IPS-NIHi11 (cell line): Measurements from ENCODE around the gene TNS1.

Experiments
- DNase-seq: peaks from one replicate; pipeline ENCODE4 v3.0.0; 2012; ENCODE audit warnings: mixed read lengths, low spot score

TNS1 gene

DNA sequence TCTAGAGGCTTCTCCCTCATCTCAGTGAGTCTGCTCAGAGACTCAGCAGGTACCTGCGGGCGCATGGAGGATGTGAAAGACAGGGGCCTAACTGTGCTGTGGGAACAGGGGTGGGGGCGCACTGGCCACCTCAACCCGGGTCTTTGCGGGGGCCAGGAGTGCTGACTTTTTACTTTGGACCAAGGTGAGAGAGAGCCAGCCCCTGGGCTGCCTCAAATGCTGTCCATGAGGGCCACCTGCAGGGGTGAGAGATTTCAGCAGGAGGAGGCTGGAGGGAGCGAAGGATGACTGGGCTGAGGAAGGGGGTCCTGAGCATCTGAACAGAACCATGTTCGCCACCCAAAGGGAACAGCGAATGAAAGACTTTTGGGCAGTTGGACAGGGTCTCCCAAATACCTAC is 129.4 kb downstream of the TNS1 start:
- DNase-seq = no peak

DNA sequence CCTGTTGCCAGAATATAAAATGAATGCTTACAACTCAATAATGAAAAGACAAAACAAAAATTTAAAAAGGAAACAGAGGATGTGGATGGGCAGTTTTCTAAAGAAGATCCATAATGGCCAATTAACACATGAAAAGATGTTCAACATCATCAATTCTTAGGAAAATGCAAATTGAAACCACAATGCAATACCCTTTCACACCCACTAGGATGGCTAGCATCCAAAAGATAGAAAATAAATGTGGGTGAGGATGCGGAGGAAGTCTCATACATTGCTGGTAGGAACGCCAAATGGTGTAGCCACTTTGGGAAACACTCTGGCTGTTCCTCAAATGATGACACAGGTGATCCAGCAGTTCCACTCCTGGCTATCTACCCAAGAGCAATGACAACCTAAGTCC is 130.5 kb downstream of the TNS1 start:
- no peak for DNase-seq

DNA sequence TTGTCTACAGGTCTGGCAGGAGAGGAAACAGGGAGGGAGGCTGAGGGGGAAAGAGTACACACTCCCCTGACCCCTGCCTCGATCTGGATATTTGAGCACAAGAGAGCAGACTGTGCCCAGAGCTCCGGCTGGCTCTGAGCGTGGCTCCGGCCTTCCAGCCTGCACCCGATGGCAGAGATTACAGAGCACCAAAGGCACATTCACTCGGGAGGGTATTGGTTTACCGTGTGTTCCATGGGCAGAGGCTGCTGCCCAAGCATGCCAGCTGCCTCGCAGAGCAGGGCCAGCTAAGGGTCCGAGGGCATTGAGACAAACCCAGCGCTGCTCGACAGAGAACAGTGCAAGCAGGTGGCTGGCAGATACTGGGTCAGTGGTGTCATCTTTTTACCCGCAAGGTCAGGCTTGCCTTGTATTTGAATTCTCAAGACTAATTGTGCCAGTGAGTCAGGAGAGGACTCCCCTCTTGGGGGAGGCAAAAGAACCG is 132.2 kb downstream of the TNS1 start:
- DNase-seq = no peak

DNA sequence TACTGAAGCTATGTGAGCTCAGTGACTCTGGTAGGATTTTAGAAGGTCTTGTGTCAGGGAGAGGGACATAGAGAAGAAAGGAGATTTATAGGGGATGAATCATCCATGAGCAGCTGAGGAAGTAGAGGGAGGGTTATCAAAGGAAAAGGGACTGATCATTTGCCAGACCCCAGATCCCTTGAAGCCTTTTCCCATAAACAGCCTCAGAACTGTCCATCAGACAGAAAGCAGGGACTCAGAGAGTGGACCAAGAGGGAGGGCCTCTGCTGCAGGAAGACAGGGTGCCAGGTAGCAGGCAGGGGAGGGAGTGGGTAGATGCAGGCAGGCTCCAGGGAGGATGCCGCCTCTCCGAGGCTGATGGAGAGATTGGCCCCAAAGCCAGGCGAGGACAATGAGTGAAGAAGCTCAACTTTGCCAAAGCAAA is 133.9 kb downstream of the TNS1 start:
- DNase-seq = no peak

DNA sequence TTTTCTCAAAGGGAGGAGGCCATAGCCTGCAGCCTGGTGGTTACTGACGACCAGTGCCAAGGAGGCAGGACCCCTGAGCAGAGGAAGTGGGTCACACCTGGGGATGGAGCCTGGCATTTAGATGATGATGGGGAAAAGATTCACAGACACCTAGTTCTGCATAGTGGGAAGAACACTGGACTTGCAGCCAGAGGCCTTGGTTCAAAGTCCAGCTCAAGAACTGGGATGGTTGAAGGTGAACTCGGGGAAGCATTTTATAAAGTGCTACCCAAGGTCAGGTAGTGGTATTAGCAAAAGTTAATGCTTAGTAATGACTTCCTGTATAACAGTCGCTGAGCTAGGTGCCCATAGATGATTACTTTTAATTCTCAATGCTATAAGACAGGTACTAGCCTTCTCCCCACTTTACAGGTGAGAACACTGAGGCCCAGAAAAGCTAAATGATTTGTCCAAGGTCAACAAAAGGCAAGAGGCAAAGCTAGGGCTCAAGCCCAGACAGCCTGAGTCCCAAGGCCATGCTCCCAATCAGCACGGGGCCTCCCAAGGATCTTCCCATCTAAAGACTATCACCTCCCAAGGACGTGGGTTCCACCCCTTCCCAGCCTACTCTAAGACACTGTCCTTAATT is 134.4 kb downstream of the TNS1 start:
- DNase-seq = no peak

DNA sequence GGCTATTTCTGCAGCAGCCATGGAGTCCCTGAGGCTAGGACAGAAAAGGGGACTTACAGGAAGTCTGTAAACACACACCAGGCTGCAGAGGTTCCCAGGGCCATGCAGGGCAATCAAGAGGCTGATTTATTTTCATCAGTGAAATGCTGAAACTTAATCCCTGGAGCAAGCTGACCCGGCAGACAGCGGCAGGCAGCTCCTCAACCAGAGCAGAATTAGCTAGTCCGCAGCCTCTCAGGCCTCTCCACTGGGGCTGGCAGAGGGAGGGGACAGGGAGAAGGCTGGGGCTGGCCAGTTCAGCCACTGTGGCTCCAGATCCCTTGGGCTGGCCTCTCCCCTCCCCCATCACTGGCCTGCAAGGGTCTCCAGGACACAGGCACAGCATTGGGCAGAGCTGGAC is 136.3 kb downstream of the TNS1 start:
- no peak for DNase-seq

DNA sequence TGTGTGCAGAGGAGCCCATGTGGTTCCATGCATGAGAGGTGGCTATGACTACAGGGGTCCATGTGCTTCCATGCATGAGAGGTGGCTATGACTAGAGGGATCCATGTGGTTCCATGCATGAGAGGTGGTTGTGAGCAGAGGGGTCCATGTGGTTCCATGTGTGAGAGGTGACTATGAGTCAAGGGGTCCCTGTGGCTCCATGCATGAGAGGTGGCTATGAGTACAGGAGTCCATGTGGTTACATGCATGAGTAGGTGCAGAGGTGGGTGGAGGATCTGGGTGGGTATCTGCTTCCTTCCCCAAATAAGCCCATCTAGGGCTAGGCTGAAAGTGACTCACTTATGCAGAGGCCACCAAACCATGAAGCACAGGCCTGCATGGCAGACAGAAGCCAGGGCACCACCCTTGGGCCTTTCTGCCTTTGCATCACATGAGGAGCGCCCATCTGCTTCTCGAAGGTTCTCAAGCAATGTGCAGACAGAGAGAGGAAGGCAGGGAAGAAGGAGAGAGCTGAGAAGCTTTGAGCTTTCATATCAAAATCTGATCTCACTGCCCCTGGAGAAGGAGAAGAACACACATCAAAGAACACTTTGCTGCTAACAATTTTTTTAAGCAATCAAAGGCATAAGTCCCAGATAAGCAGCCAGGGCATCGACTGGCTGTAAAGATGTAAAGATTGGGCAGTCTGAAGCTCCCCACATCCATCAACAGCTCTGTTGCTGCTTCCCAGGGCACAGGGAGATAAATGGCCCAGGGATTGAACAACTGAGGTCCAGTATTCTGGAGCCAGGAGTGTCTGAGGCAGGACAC is 137.6 kb downstream of the TNS1 start:
- DNase-seq = no peak

DNA sequence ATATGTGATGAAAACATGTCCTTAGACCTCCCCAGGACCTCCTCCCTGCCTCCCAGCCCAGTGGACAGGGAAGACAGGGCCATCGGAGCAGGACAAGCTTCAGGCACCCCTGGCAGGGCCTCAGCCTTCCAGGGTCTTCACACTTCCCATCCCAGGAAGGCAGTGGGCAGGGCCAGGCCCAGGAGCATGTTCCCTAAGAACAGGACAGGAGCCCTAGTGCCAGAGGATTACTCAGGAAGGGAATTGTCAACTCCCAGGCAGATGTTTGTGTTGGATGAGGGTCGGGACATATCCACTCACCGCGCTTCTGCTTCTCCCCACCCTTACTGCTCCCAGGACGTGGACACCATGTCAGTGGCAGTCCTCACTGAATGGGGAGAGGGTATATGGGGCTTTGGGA is 138.9 kb downstream of the TNS1 start:
- no peak for DNase-seq

DNA sequence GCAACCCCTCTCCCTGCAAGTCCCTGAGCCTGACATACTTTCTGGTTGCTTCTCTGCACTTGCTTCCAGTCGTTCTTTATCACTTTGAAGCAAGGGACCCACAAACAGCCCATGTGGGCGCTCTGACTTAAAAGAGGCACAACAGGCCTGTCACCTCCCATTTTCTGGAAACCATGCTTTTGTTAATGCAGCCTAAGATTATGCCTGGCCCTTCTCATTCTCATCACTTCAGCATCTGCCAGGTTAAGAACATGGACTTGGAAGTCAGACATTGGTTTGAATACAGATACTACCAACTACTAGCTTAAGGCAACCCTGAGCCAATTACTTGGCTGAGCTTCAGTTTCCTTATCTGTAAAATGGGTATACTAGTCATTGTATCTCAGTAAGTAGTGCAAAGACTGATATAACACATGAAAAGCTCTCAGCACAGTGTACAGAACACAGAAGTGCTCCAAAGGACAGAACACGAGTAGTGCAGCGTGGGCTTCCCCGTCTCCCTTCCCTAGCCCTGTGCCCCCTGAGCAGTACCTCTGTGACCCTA is 141.4 kb downstream of the TNS1 start:
- no peak for DNase-seq

DNA sequence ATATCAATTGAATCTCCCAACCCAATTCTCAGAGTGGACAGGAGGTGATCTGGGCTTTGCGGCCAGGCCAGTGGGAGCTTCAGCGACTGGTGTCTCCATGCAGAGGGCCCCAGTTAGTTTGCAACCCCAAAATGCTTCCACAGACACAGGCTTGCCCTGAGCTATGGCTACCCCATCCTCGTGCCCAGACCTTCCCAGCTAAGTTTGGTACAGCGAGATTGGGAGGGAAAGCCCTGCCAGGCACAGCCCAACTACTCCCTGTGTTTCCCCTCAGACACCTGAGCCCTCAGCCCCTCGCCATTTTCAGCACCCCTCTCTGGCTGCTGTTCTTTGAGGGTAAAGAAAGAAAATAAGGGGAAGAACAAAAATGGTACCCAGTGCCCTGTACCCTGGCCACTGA is 142.9 kb downstream of the TNS1 start:
- DNase-seq = no peak

DNA sequence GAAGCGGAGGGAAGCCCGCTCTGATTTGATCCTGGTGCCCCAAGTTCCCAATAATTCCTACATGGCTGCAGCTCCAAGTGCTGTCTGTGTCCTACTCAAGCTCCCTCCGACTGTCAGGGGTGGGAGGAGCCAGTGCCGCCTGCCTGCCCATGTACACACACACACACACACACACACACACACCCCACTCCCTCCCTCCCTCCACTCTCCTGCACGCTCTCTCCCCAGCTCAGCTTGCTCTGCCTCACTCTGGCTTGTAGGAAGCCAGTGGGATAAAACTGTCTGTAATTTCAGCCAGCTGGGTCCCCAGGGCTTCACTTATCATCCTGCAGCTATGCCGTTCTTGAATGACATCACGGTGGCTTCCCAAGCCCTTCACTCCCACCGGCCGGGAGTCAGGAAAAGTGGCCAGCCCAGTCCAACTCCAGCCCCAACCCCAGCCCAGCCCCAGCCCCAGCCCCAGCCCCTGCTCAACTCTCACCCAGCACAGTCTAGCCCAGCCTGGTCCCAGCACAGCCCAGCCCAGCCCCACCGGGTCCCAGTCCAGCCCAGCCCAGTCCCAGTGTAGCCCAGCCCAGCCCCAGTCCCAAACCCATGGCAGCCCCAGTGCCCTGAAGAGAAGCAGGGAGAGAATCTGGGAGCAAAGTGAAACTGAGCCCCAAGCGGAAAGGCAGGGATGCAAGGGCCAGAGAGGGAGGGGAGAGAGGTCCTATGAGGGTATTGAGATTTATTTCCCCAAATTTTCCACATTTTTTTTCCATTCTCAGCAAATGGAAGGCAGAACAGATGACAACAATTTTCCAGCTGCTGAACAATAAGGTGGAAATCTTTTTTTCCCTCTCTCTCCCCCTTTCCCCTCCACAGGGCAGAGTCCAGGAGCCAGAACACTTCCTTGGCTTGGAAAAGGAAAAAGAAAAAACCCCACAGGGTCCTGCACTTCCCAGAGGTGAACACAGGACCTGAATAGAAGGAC is 144.0 kb downstream of the TNS1 start:
- DNase-seq = peak; percentile 53

DNA sequence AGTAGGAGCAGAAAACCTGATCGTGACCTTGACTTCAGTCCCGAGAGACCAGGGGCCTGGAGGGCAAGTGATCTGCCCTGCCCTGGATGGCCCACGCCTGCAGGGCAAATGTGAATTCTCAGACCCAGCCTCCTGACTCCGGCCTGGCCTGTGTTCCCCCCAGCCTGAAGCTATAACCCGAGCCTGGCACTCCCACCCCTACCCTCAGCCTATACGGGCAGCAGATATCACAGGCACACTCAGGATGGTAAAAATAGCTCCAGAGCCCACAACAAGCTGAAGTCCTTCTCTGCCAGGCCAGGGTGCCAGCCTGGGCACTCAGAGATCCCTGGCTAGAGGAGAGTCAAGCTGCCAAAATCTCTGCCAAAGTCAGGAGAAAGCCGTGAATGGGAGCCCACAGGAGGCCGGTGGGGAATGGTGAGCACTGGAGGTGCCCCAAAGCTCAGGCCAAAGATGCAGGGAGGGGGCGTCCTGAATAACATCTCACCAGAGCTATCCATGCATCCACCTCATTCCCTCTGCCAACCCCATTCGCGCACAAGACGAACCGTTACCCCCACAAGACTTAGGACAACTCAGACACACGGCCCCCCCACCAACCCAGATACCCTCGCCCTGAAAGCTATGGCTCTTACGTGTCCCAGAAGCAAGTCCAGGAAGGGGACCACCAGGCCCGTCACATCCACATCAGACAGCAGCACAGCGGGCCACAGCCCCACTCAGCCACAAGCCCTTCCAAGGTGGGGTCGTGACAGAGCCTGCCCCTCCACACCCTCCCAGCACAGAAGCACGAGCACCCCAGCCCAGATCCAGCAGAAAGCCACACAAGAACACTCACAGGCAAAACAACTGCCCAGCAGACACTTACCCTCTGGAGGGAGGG is 144.9 kb downstream of the TNS1 start:
- no peak for DNase-seq

DNA sequence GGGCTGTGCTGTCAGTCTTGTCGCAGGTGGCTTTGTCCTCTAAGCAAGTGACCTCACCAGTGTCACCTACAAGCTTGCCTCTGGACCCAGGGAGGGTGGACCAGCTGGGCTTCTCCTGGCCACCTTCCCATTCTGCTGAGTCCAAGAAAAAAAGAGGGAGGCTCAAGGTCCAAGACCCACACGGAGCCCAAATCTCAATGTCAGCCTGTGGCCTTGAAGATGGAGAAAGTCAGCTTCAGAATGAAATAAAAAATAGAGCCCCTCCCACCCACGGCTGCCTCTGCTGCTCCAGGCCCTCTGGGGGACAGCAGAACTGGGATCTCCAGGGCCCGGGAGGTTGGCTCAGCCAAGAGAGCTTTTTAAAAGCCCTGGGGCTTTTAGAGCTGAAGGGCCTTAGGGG is 145.9 kb downstream of the TNS1 start:
- no peak for DNase-seq

DNA sequence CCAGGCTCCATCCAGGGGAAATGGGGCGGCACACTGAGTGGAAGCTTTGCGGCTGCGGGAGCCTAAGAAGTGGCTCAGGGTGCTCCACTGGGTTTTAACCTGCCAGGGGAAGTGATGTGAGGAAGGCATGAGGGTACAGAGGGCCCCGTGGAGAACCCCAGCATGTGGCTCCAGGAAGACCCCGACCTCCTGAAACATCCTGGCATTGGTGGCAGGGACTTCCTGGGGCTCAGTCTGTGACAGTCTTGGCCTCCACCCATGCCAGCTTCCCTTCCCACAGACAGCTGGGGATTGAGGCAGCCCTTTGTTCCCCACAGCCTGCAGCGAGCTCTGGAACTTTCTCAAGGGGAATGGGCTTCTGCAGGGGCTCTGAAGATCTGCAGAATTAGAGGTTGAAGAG is 146.6 kb downstream of the TNS1 start:
- DNase-seq = no peak

DNA sequence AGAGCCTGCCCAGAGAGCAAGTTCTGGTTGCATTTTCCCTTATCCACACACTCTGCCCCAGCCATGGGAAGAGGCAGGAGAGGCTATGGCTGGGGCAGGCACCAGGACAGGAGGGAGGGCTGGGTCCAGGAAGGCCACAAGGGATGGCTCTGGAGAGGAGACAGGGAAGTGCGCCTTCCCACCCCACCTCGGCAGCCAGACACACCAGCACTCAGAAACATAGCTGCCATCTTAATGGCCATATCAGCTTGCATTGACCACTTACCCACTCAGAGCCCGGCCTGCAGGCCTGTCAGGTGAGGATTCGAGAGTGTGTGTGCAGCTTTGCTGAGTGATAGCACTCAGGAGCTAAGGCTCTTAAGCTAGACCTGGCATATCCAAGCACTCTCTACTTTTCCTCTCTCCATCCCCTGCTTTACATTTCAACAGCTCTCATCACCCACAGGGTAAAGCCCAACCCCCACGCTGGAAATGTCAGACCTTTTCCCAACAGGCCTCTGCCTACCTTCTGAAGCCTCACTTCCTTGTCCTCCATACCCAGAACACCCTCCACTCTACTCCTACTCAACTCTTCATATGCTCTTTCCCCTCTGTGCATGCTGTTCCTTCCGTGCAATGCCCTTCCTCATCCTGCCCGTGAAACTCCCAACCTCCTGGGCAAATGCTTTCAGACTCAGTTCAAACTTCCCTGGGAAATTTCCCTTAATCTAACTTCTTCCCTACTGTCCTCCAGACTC is 147.9 kb downstream of the TNS1 start:
- no peak for DNase-seq

DNA sequence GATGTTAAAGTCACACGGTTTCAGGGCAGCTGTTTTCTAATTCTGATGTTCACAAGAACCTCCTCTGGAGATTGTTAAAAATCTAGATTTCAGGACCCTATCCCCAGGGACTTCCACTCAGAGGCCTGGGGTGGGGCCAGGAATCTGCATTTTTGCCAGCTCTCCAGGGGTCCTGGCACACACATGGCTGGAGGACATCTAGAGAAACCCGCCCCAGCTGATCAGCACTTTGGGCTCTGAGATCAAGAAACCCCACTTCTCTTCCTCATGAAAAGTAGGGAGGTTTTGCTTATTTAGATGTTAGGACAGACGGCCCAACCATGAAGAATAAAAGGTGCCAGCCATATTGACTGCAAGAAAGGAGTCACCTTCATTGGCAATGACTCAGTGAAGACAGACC is 148.8 kb downstream of the TNS1 start:
- DNase-seq = no peak

DNA sequence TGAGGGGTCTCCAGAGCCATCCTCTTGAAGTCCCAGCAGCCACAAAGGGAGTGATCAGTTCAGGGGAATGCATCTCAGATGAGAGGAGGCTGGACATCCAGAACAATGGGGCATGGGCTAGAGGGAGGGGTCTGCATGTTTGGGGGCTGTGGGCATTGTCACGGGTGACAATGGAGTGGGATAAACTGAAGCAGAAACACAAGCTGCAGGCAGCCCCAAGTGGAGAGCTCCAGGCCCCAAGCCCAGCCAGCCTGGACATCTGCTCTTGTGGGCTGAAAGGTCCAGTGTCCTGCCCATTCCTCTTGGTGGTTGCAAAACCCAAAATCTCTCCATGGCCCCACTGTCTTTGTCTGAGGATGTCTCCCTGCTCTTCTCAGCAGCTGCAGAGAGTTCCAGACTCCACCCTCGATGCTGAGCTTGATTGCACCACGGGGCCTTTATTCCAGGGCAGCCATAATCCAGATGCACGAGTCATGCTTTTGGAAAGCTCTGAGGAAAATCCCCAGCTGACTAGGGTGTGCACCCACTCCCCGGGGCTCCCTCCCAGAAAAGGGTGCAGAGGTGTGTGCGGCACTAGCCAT is 149.4 kb downstream of the TNS1 start:
- DNase-seq = no peak

DNA sequence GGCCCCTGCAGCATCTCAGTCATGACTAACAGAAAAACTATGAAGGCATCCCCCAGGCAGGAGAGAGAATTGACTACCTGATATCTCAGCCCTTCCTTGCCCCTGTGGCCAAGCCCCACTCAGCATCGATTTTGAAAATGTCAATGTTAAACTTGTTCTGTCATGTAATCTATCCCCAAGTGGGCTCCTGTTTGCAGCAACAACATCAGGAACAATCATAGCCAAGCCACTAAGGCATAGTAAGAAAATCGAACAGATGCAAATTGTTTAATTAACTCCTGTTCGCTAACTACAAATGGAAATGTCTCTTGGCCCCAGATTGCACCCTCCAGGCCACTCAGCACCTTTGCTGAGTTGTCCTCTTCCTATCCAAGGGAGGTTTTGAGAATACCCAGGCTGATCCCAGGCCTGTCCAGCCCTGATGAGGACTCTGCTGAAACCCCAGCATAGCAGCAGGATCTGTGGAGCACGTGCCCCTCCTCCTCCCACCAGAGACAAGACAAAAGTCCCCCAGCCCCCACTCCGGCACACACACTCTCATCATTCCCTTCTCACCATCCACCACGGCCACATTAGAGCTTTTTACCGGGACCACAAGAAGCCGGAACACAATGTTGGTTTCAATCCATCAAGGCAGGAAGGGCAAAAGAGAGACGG is 150.1 kb downstream of the TNS1 start:
- DNase-seq = no peak

DNA sequence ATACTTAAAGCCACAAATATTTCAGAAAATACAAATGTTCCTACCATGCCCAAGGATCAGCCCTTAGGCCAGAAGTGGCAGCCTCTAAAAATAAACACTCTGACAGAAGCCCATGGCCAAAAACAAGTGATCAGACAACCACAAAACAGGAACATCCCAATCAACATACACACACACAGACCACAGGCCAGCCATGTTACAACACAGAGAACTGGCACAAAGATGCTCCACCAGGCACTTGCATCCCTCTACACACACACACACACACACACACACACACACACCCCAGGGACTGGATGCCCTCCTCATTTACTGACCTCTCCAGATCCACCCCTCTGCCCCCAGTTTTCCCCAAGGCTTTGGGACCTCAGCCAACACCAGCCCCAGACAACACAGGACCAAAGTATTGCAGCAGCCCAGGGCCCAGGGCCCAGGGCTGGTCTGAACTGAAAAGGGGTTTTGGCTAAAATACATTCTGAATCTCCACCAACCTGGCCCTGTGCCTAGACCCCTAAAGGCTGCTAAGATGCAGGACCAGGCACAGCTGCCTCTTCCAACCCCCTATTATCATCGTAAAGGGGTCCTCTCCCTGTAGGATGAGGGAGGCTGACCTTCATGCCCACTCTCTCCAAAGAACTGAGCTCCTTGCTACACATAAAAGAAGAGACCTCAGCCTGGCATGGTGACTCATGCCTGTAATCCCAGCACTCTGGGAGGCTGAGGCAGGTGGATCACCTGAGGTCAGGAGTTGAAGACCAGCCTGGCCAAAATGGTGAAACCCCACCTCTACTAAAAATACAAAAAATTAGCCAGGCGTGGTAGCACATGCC is 151.4 kb downstream of the TNS1 start:
- no peak for DNase-seq
